NCI-H2196 (cell line): Measurements from ENCODE around the gene STK32C.

Experiments used
- DNase-seq: peaks from one replicate; lab custom pipeline; 2025; ENCODE audit not compliant: unreplicated experiment; lab: John Stamatoyannopoulos, UW

STK32C gene

DNA sequence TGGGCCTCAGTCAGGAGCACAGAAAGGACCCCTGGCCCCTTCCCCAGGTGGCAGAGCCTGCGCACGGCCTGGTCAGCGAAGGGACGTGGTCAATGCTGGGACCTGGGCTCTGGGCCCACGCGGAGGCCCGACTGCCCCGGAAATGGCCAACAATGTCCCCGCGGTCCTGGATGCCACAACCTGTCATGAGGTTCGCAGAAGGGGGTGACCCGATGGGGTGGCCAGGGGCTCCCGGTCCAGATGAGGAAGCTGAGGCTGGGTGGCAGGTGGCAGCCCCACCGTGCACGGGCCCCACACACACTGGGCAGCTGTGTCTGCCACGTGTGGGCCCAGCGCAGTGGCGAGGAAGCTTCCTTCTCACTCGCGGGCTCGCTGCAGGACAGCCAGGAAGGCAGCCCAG, 71.6 kb downstream of the STK32C start:
- no peak for DNase-seq

DNA sequence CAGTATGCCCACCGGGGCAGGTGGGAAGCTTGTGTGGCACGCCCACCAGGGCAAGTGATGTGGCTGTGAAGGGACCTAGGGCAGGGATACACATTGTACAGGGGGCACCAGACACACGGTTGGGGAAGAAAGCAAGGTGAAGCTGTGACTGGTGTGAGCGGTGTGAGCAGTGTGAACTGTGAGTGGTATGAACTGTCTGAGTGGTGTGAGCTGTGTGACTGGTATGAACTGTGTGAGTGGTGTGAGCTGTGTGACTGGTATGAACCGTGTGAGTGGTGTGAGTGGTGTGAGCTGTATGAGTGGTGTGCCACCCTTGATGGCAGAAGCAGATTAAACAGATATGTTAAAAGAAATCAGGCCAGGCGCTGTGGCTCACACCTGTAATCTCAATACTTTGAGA, 72.9 kb downstream of the STK32C start:
- no peak for DNase-seq

- DNase-seq = no peak
Measured at GRCh38 chr10:132233501-132234085, 74.2 kb downstream of the STK32C start.

- no peak for DNase-seq
Measured at GRCh38 chr10:132232981-132233380, 74.8 kb downstream of the STK32C start.

- DNase-seq = no peak
Measured at GRCh38 chr10:132232023-132232951, 75.5 kb downstream of the STK32C start.

GRCh38 chr10:132231656-132232022, 76.1 kb downstream of the STK32C start:
- DNase-seq = no peak

DNA sequence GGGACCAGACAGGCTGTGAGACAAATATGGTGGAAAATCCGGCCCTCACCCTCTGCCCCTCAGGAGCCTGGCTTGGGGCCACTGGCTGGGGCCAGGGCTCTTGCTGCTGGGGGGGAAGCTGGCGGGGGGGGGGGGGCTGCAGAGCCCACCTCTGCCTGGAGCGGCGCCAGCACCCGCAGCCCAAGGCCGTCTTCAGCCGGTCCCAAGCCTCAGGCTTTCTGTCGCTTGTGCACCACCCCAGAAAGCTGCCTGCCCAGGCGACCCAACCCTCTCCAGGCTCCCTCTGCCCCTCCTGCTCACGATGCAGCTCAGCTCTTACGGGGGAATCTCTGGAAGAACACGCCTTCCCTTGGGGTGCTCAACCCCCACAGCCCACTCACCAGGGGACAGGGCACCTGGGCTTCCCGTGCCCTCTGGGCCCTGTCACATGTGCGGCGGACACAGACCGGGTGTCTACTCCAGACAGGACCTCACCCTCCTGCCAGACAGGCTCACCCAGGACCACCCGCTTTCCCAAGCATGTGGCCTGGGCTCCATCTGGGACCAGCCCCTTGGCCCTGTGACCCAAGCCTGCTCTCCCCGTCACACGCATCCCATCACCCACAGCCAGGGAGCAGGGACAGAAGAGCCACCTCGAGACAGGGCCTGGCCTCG, 77.1 kb downstream of the STK32C start:
- DNase-seq = no peak

DNA sequence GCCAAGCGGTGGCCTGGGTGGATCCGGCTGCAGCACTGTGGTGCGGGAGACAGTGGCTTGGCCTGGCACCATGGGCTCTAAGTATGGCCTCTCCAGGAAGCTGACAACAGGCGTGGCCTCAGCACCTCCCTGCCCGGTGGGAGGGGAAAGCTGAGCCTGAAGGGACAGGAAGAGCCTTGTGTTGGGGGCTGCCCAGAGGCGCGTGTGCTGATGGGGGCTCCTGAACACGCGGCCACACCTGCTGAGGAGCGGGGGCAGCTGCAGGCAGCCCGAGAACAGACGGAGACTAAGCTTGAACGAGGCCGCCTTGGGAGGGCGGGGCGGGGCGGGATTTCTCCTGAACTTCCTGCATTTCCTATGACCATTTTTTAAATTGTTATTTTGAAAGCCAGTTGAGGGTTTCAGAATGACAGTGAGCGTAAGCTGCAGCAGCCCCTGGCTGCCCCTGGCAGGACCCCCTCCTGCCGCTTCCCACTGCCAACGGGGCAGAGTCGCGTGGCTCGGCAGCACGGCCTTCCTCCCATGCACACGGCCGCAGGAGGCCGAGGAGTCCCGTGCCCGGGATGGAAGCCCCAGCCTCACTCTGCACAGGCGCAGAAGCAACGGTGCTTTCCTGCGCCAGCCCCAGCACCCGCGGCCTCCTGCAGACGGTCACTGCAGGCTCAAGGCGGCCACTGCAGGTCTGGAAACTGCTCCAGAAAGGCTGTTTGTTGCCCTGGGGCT, 77.8 kb downstream of the STK32C start:
- DNase-seq = no peak

DNA sequence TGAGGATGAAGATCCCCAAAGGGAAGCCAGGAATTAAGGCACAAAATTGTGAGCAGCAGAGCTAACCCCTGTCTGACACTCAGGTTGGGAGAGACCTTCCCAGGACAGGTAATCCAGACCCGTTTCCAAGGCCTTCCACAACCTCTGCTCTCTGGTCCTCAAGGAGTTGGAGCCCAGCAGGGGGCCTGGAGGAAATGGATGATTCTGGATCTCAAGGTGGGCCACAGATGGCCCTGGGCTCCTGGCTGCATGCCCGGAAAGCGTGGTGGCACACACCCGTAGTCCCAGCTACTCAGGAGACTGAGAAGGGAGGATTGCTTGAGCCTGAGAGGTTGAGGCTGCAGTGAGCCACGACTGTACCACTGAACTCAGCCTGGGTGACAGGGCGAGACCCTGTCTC, 78.7 kb downstream of the STK32C start:
- DNase-seq = no peak

DNA sequence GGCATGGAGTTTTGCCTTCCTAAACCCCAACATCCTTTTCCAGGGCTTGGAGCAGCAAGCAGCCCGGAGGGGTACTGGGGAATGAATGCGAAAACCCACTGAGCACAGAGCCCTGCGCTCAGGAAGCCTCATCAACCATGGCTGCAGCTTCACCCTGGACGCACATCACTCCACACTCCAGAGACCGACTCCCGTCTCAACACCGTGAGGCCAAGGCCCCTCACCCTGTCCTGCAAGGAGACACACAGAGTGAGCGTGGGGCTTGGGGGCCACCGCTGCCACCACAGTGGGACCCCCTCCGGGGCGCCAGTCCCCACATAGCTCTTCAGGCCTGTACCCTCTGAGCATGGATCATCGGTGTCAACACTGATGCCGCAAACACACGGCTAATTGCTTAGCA, 79.1 kb downstream of the STK32C start:
- DNase-seq = no peak

- DNase-seq = no peak
Measured at GRCh38 chr10:132227851-132228390, 79.8 kb downstream of the STK32C start.

- no peak for DNase-seq
Measured at GRCh38 chr10:132226586-132227405, 81.0 kb downstream of the STK32C start.

DNA sequence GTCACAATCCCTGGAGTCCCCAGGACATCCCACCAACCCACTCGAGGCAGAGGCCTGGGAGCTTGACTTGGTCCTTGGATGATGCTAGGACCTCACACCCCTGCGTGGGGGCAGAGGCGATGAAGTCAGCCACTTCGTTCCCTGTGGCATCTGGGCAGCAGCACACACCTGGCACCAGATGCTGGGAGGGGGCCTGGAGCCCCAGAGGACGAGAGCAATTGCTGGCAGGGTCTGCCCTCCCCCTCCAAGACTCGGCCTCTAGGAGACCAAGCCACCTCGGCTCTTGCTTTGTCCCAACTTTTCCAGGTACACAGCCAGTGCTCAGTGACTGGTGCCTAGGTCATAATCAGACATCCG, 81.9 kb downstream of the STK32C start:
- no peak for DNase-seq

GRCh38 chr10:132225073-132225848, 82.5 kb downstream of the STK32C start:
- DNase-seq = no peak

- no peak for DNase-seq
Measured at GRCh38 chr10:132224343-132225072, 83.2 kb downstream of the STK32C start.

DNA sequence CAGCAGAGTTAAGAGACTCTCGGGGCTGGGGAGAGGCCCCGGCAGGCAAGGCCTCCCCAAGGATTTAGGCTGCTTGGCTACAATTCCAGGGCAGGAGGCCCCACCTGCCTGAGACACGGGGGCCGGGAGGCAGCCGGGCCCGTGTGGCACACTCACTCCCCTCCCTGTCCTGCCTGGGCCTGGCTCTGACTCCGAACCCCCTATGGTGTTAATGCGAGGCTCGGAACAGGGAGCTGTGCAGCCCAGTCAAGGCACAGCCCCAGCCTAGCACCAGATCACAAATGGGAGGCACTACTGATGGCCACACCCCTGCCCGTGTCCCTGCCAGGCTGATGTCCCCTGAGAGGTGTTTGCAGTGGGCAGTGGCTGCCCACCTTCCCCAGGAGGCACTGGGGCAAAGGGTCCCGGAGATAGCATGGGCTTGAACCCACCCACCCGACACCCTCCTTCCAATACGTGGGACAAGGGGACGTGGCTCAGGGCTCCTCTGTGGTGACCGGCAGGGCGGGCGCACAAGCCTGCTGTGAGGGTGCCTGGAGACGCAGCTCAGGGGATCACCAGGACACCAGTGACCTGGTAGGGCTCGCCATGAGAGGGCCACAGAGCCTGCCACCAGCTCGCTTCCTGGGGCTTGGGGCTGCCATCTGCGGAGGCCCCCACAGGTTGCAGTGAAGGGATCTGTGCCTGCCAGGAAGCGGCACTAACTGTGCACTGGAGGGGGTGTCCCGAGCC, 84.0 kb downstream of the STK32C start:
- no peak for DNase-seq

- no peak for DNase-seq
Measured at GRCh38 chr10:132223156-132223590, 84.6 kb downstream of the STK32C start.

DNA sequence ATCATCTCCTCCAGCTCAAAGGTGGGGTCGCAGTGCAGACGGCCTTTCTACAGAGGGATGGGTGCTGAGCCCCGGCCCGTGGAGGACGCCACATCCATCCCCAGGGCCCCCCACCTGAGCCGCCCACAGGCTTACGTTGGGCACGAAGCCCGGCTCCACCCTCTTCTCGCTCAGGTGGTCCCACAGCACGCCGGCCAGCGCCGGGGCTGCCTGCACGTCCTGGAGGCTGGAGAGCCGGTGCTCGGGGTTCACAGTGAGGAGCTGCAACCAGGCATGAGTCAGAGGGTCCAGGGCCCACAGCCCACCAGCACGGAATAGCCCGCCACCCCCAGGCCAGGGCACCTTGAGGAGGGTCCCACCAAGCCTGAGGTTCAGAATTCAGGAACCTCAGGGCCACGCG, 85.0 kb downstream of the STK32C start:
- no peak for DNase-seq
